Lower leg skin (tissue), 3 donors: ENCODE results near the gene C9orf40.

Experiments
- CTCF ChIP-seq, 3 donors: fragments of 450-650 bp; IDR thresholded peaks; one replicate each; pipeline ENCODE4 v1.5.1; 2016; ENCODE audit warnings: antibody characterized with exemption in 3 of 3, mild to moderate bottlenecking in 3 of 3, moderate library complexity in 2 of 3
- POLR2A ChIP-seq, 2 donors: fragments of 450-650 bp; IDR thresholded peaks; one replicate each; pipeline ENCODE4 v1.6.1; 2016 to 2017; ENCODE audit warnings: antibody characterized with exemption in 2 of 2, mild to moderate bottlenecking in 1 of 2, moderate library complexity in 1 of 2

- no peak for TF ChIP-seq CTCF (IDR thresholded peaks at IDR 0.05)
- no peak for TF ChIP-seq POLR2A (IDR thresholded peaks at IDR 0.05)
Measured at GRCh38 chr9:74985041-74985440, 32.3 kb upstream of the C9orf40 start.
